ENCODE data around the gene HOXA3. TPM values are rescaled to one million over a fixed set of nuclear protein-coding genes. Genes with fewer than 3 reads are reported as not detected.

The HOXA3 gene
- total RNA-seq, result 2.8 and 5.4 TPM in 2 replicates

DNA sequence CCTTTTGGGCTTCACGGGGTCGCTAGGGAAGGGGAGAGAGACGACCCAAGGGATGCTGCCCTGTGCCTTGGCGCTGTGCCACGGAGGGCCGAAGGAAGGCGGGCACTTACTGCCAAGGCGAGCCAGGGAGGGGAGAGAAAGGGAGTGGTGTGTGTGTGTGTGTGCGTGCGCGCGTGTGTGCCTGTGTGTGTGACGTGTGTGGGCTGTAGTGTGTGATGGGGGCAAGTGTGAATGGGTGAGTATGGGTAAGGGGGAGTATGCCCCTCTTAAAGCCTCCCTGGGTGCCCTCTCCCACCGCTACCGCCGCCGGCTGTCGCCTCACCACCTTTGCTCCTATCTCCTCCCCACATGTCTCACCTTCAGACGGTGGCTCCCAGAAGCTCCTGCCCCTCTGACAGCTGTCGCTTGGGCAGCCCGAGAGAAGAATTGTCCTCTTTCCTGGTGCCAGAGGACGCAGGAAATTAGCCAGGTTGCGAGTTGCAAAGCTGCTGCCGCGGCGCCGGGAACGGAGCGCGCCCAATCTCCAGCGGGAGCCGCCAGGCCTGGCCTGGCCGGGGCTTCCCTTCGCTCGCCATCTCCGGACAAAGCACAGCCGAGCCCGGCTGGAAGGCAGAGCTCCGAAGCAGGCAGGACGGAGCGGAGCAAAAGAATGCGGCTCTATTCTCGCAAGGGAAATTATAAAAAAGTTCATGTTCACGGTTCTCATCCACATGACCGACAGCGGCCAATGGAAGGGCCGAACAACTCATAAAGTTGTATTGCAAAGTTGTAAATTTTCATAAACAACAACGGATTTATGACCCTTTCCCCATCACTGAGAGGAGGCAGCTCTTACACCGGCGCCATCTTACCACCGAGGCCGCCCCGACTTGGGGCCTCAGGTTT is at the start of gene HOXA3:
Gene HOXA3 (minus strand): TSS at position 653 of the 885 bp plus-strand sequence. CDS start 41,943 bp downstream, outside the sequence.

DNA sequence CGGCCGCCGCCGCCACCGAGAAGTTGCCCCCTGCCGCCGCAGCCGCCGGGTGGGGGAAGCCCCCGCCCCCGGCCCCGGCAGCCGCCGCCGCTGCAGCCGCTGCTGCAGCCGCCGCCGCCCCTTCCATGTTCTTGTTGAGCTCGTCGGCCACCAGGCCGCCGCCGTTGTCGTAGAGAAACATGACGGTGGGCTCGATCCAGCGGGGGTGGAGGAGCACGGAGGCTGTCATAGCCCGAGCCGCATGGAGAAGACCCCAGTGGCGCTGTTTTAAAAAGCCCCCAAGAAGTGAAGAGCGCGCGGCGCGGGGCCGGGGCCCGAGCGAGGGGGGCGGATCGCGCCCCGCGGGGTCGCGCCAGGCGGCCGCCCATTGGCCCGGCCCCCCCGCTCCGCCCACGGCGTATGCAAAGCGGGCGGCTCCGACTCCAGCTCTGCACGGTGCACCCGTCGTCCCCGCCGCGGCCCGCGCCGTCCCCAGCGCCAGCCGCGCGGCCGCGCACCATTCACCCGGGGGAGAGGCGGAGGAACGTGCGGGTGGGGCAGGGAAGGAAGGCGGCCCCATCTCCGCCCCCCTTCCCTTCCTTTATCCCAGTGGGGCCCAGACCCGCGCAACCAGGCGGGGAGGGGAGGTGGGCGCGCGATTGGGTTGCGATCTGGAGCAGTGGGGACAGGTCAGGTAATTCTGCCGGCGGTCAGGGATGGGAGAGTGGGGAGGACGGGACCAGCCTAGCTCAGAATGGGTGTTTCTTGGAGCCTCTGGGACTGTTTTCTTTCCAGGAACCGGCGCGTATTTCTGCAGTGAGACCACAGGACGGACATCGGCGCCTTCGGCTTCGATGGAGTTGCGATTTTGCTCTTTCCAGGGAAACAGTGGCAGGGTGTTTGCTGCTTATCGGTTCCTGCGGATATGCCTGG is 47.7 kb upstream of the HOXA3 start, which contains the start of gene HOXA13:
Gene HOXA13 (minus strand): TSS at position 243 of the 912 bp plus-strand sequence. CDS start 14 bp downstream, at position 229.

DNA sequence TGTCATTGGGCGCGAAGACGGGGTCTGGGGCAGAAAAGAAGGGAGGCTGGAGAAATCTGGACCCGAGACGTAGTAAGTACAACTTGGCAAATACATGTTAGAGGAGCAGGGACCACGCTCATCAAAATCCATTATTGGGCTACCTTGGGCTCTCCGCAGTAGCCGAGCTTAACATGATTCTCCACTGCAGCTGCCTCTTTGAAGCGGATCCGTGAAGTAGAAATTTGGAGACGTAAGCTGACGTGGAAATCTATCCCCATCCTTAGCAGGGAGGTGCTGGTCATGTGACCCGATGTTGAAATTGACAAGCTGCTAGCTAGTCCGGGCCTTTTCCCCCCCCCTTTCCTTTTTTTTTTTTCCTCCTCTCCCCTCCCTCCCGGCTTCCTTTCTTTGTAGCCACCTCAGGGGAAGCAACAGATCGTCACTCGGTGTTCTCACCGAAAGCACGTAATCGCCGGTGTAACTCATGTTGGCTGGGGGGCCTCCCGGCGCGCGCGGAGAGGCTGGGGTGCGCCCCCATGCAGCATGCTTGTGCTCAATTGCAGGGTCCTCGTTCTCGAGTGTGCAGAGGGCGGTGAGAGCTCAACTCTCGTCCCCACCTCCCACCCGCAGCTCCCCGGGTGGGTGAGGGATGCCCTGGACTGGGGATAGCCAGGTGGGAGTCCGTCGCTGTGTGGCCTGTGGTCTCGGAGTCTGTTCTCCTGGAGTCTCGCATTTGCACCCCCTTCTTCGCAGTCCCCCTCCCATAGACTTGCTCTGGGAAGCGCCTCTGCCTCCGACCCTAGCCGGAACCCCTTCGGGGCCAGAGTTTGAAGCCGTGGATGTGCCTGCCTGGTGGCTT is 32.9 kb upstream of the HOXA3 start, which contains the start of gene HOXA11:
Gene HOXA11 (minus strand): TSS at position 220 of the 841 bp plus-strand sequence. CDS start 88 bp downstream, at position 132.

DNA sequence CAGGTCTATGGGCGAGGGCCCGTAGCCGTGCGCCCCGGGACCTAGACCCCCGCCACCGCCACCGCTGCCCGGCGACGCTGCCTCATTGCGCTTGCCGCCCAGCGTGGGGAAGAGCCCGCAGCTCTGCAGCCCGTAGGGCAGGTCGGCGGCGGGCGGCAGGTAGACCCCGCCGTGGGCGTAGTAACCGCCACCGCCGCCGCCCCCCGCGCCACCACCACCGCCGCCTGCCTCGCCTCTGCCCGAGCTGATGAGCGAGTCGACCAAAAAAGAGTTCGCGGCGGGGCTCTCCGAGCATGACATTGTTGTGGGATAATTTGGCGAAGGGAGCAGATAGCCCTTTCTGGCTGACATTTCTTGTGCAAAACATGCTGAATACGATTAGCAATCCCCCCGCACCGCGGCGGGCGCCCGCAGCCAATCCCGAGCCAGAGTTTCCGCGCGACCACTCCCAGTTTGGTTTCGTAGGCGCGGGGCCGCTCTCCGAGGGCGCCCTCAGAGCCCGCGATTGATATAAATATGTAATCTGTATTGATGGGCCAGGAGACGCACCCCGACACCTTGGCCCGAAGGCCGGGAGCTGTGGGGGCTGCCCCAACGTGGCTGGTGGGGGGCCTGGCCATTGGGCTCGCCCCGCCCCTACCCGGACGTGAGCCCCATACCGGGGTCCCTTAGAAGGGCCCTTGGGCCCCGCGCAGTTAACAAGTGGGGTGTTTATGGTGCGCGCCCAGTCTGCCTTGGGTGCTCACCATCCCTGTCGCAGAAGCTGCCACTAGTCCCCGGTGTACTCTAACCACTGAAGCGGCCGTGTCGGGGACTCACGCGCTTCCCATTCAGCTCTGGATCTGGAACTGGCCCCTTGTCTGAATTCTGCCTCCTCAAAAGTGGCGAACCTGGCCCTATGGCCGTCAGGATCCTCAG is 21.8 kb upstream of the HOXA3 start, which contains the start of gene HOXA10:
Gene HOXA10 (minus strand): TSS at position 365 of the 918 bp plus-strand sequence. CDS start 14 bp downstream, at position 351.

DNA sequence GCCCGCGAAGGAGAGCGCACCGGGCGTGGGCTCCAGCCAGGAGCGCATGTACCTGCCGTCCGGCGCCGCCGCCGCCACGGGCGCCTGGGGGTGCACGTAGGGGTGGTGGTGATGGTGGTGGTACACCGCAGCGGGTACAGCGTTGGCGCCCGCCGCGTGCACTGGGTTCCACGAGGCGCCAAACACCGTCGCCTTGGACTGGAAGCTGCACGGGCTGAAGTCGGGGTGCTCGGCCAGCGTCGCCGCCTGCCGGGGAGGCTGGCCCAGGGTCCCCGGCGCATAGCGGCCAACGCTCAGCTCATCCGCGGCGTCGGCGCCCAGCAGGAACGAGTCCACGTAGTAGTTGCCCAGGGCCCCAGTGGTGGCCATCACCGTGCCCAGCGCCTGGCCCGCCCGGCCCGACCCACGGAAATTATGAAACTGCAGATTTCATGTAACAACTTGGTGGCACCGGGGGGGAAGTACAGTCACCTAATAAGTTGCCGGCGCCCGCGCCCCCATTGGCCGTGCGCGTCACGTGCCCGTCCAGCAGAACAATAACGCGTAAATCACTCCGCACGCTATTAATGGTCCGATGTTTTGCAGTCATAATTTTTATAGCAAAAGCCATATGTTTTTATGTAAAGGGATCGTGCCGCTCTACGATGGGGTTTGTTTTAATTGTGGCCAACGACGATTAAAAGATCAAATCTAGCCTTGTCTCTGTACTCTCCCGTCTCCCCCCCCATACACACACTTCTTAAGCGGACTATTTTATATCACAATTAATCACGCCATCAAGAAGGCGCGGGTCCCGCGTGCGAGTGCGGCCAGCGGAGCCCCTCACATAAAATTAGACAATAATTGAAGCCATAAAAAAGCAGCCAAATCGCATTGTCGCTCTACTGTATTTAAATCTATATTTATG is 13.0 kb upstream of the HOXA3 start, which contains the start of gene HOXA9:
Gene HOXA9 (minus strand): TSS at position 449 of the 907 bp plus-strand sequence. CDS start 80 bp downstream, at position 369.

DNA sequence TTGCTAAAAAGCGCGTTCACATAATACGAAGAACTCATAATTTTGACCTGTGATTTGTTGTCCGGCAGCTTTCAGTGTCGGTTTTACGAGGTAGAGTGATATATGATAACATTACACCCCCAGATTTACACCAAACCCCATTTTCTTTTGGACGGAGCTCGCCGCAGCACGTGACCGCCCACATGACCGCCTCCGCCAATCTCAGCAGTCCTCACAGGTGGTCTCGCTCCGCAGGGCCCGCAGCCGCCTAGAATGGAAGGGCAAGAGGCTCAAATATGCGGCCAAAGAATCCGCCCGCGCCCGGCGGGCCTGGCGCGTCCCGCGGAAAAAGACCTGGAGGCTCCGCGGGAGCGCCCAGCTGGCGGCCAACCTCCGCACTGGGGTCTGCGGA is 4.1 kb upstream of the HOXA3 start, which contains the start of gene HOXA7:
Gene HOXA7 (minus strand): TSS at position 168 of the 391 bp plus-strand sequence. CDS start 130 bp downstream, at position 38.

DNA sequence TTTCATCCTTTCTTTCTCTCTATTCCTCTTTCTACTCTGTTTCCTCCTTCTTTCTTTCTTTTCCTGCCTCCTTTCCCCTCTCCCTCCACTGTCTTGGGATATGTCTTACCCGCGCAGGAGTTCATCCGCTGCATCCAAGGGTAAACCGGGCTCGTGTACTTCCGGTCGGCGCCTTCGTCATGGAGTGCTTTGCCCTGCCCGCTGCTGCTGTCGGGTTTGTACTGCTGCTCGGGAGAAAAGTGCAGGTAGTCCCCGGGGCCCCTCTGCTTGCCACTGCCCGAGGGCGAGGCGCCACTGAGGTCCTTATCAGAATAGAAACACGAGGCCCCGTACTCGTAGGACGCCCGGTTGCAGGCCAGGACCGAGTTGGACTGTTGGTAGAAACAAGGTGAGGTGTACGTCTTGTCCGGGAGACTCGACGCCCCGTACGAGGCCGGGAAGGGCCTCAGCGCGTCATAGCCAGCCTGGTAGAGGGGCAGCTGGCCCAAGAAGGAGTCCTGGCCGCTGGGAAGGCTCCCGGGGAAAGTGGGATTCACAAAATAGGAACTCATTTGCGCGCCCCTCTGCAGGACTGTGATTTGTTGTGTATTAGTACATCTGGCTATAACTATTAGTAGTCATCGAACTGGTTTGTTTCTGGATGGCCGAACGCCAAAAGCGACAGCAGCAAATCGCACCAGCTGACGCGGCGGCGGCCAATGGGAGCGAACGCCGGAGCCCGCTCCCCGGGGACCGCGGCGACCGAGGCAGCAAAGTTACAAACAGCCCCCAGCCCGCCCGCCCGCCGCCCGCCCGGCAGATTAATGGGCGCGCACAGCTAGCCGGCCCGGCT is 5.0 kb downstream of the HOXA3 start, which contains the start of gene HOXA6:
Gene HOXA6 (minus strand): TSS at position 576 of the 832 bp plus-strand sequence. CDS start 25 bp downstream, at position 551.

DNA sequence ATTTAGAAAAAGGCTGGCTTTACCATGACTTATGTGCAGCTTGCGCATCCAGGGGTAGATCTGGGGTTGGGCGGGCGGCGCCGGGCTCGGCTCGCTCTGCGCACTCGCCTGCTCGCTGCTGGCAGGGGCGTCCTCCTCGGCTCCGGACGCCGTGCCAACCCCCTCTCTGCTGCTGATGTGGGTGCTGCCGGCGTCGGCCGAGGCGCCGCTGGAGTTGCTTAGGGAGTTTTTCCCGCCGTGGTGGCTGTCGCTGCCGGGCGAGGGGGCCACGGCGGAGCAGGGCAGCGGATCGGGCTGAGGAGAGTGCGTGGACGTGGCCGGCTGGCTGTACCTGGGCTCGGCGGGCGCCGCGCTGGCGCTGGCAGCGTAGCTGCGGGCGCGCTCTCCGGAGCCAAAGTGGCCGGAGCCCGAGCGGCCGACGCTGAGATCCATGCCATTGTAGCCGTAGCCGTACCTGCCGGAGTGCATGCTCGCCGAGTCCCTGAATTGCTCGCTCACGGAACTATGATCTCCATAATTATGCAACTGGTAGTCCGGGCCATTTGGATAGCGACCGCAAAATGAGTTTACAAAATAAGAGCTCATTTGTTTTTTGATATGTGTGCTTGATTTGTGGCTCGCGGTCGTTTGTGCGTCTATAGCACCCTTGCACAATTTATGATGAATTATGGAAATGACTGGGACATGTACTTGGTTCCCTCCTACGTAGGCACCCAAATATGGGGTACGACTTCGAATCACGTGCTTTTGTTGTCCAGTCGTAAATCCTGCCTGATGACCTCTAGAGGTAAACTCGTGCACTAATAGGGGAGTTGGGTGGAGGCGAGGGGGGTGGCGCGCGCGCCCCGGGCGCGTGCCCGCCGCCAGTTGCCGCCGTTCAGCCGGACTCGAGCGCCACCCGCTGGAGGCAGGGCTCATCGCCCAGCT is 9.1 kb downstream of the HOXA3 start, which contains the start of gene HOXA5:
Gene HOXA5 (minus strand): TSS at position 659 of the 927 bp plus-strand sequence. CDS start 74 bp downstream, at position 585.

DNA sequence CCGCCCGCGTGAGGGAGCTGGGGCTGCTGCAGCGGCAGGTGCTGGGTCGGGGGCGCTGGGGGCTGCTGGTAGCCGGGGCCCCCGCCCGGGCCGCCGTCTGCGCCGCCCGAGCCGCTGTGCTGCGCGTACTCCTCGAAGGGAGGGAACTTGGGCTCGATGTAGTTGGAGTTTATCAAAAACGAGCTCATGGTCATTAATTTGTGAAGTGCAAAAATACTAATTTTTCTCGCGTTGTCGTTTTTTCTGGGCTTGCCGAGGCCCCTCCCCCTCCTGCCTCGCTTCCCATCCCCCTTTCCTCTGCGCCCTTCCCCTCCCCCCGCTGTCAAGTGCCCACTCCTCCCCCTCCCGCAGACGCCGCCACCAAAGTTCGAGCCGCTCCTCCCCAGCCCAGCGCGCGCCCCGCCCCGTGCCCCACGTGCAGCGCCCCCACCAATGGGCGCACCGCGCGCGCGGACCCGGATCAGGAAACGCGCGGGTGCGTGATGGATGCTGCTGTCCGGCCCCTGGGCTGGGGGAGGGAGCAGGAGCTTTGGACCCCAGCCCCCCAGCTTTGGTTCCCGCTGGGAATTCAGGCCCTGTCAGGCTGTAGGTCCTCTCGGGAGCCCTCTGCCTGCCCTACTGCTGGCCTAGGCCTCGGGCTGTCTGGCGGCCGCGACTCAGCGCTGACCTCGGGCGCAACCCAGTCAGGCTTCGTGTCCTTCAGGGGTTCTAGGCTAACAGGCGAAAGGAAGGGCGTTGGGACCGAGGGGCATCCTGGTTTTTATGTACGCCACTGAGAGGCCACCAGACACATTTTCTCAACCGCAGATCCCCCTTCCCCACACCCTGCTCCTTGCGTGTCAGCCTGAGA is 21.6 kb downstream of the HOXA3 start, which contains the start of gene HOXA4:
Gene HOXA4 (minus strand): TSS at position 218 of the 850 bp plus-strand sequence. CDS start 24 bp downstream, at position 194.

DNA sequence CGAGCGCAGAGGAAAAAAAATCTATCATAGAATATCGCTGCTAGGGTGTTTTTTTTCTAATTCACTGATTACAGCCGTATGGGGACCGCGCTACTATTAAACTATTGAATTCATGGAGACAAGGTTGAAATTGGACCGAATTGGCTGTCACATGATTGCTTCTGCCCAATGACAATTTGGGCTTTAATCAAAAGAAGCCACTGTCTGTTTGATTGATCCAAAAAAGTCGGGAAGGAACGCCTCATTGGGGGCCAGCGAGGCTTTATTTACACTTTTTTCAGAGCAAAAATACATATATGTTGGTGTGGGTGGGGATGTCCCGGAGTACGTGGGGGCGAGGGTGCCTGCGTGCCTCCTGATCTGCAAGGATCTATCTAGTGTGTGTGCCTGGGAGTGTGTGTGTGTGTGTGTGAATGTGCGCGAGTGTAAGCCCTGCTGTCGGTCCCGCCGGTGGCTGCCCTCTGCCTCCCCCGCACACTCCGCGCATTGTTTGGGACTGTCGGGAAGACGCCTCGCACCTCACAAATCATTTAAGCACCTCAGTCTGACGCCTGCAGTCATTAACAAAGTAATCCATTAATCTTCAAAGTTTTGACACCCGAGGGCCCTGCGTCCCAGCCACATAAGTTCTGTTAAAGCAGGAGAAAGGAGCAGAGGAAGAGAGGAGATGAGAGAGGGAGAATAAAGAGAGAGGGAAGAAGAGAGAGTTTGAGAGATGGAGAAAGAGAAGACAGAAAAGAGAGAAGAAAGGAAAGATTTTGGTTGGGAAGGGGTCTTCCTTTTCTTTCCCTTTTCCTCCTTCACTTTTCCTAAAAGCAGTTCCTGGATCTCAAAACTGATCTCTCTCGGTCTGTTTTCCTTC is 49.6 kb downstream of the HOXA3 start, which contains the start of gene HOXA2:
Gene HOXA2 (minus strand): TSS at position 103 of the 862 bp plus-strand sequence. CDS start 183 bp downstream, outside the sequence.

DNA sequence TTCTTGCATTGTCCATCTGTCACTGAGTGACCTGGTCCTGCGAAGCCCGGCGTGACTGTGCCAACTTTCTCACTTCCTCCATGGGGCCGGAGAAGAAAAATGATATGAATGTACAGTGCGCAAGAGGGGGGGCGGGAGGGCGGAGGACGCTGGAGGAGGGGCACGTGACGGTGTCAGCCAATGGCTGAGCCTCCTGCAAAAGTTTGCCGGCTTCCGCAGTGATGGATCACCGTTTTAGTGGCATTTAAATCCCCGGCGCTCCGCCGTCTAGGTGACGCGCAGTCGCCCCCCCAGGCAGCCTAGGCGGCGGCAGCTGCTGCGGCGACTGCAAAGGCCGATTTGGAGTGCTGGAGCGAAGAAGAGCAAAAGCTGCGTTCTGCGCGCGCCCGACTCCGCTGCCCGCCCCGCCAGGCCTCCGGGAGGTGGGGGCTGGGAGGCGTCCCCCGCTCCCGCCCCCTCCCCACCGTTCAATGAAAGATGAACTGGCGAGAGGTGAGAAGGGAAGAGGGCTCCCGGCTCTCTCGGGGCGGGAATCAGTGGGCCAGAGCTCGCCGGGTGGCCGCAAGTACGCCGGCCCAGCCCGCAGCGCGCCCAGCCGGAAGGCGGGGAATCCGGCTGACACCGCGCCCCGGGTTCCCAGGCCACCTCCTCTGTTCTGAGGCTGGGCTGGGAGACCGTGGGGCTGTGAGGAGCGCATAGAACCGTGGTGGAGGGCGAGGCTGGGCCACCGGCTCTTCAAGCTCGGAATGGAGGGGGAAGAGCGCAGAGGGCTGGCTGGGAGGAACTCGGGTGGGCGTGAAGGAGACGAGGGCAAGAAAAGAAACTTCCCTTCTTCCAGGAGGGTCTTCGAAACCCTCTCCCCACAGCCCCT is 56.3 kb downstream of the HOXA3 start, which contains the start of gene HOXA1:
Gene HOXA1 (minus strand): TSS at position 104 of the 871 bp plus-strand sequence. CDS start 88 bp downstream, at position 16.

